ENCODE measurements around the gene SHB. TPM values are rescaled to one million over a fixed set of nuclear protein-coding genes. Genes with fewer than 3 reads are reported as not detected.

The SHB gene
- total RNA-seq, 6 donors from 2014 or later: 29.3 to 51.2 (median 33.3) TPM

GRCh38 chr9:37876376-37876775 is 192.7 kb downstream of the SHB start:
- ATAC-seq (ENCODE audit: low FRiP score in 2 of 2): no peak
- TF ChIP-seq EP300 (IDR thresholded peaks at IDR 0.05) (no peak), POLR2AphosphoS5 (IDR thresholded peaks at IDR 0.05) (no peak), POLR2A (IDR thresholded peaks at IDR 0.05) (no peak)
- TF ChIP-seq, protein P1, sequence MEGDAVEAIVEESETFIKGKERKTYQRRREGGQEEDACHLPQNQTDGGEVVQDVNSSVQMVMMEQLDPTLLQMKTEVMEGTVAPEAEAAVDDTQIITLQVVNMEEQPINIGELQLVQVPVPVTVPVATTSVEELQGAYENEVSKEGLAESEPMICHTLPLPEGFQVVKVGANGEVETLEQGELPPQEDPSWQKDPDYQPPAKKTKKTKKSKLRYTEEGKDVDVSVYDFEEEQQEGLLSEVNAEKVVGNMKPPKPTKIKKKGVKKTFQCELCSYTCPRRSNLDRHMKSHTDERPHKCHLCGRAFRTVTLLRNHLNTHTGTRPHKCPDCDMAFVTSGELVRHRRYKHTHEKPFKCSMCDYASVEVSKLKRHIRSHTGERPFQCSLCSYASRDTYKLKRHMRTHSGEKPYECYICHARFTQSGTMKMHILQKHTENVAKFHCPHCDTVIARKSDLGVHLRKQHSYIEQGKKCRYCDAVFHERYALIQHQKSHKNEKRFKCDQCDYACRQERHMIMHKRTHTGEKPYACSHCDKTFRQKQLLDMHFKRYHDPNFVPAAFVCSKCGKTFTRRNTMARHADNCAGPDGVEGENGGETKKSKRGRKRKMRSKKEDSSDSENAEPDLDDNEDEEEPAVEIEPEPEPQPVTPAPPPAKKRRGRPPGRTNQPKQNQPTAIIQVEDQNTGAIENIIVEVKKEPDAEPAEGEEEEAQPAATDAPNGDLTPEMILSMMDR (IDR thresholded peaks at IDR 0.05): no peak
- WGBS, 2 donors: 91 to 93% methylated on average over 1 of the region's 1 CpG

GRCh38 chr9:37873955-37874354 is 195.1 kb downstream of the SHB start:
- Histone ChIP-seq H3K27me3 (no peaks in the 10 kb centered on the region), H3K4me1 (no peaks in the 10 kb centered on the region), H3K27ac (no peak overlapping the region), H3K36me3 (peaks cover 0 to 6% (median 1%) of the 10 kb centered on the region in 4 donors), H3K4me3 (no peak overlapping the region), H3K9me3 (no peaks in the 10 kb centered on the region)
- ATAC-seq (ENCODE audit: low FRiP score in 2 of 2): no peak
- TF ChIP-seq POLR2A (IDR thresholded peaks at IDR 0.05): no peak
- no peak for TF ChIP-seq EP300 (IDR thresholded peaks at IDR 0.05)
- TF ChIP-seq, protein P1 (IDR thresholded peaks at IDR 0.05): no peak
- TF ChIP-seq POLR2AphosphoS5 (IDR thresholded peaks at IDR 0.05): no peak
- WGBS, 2 donors: 96 to 100% methylated on average over 2 of the region's 2 CpGs
- DNase-seq: no peak

More at GRCh38 chr9:37876376-37876775, 192.7 kb downstream of the SHB start:
- DNase-seq: no peak
- peaks cover 0 to 20% (median 7%) of the 10 kb centered on the region in 4 donors for H3K36me3 ChIP-seq
- H3K4me3 ChIP-seq: no peak overlapping the region
- no peaks in the 10 kb centered on the region for H3K27me3 ChIP-seq
- H3K4me1 ChIP-seq: no peaks in the 10 kb centered on the region
- H3K9me3 ChIP-seq: no peaks in the 10 kb centered on the region
- no peak overlapping the region for H3K27ac ChIP-seq

DNA sequence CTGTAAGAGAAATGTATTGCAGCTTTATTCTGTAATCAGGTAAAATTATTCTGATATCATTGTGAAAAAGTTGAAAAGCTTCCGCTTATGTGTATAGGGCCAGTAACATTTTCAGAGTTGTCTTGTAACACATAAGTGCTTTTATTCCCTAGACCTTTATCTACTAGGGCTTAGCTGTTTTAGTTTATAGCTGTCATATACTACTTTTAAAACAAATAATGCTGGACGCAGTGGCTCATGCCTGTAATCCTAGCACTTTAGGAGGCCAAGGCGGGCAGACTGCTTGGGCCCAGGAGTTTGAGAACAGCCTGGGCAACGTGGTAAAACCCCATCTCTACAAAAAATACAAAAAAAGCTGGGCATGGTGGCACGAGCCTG is 198.2 kb downstream of the SHB start:
- 82 to 83% methylated on average over 5 of the region's 5 CpGs for WGBS, 2 donors
- ATAC-seq (ENCODE audit: low FRiP score in 2 of 2): no peak
- H3K36me3 ChIP-seq: peaks cover 0 to 3% (median 0%) of the 10 kb centered on the region in 4 donors

GRCh38 chr9:37870081-37870798 is 198.8 kb downstream of the SHB start:
- no peaks in the 10 kb centered on the region for H3K9me3 ChIP-seq
- no peak overlapping the region for H3K4me3 ChIP-seq
- no peak overlapping the region for H3K27ac ChIP-seq
- ATAC-seq (ENCODE audit: low FRiP score in 2 of 2) (no peak), DNase-seq (no peak)
- H3K27me3 ChIP-seq: no peaks in the 10 kb centered on the region
- WGBS, 2 donors: 96 to 98% methylated on average over 5 of the region's 5 CpGs
- H3K36me3 ChIP-seq: peaks cover 0 to 3% (median 0%) of the 10 kb centered on the region in 4 donors
- H3K4me1 ChIP-seq: no peaks in the 10 kb centered on the region
- TF ChIP-seq POLR2A (IDR thresholded peaks at IDR 0.05): no peak
- TF ChIP-seq, protein P1 (IDR thresholded peaks at IDR 0.05): no peak
- TF ChIP-seq POLR2AphosphoS5 (IDR thresholded peaks at IDR 0.05): no peak
- no peak for TF ChIP-seq EP300 (IDR thresholded peaks at IDR 0.05)

More for the DNA sequence above, 198.2 kb downstream of the SHB start:
- Histone ChIP-seq H3K4me1 (no peaks in the 10 kb centered on the region), H3K4me3 (no peak overlapping the region), H3K9me3 (no peaks in the 10 kb centered on the region), H3K27ac (no peak overlapping the region), H3K27me3 (no peaks in the 10 kb centered on the region)
- TF ChIP-seq POLR2A (IDR thresholded peaks at IDR 0.05) (no peak), POLR2AphosphoS5 (IDR thresholded peaks at IDR 0.05) (no peak), EP300 (IDR thresholded peaks at IDR 0.05) (no peak)
- TF ChIP-seq, protein P1 (IDR thresholded peaks at IDR 0.05): no peak
- no peak for DNase-seq

Small RNAs within 50 kb of the gene (small RNA-seq; reads per million reads assigned to genes)
- 0 reads per million in 4 donors for gene RNU7-124P

Other genes with a start within 250 kb of the SHB start
- gene SLC25A51, start 165.1 kb downstream of the SHB start, total RNA-seq: 10 to 100 TPM; 19.4 to 51.4 (median 31.9) TPM